Activated CD4-positive, alpha-beta T cell treated with anti-CD3 and anti-CD28 coated beads for 48 hours (primary cell): ENCODE measurements around the gene SLC6A19.
"Not testable (repeated sequence)": the region's sequence is repeated elsewhere in the genome, so short reads cannot be mapped to it uniquely, and the experiment has no call there.

ENCODE experiments used
- DNase-seq: peaks from one replicate; pipeline ENCODE4 v3.0.0-alpha.2; 2020

The SLC6A19 gene

GRCh38 chr5:1249366-1250280 is 48.2 kb downstream of the SLC6A19 start:
- no peak for DNase-seq

DNA sequence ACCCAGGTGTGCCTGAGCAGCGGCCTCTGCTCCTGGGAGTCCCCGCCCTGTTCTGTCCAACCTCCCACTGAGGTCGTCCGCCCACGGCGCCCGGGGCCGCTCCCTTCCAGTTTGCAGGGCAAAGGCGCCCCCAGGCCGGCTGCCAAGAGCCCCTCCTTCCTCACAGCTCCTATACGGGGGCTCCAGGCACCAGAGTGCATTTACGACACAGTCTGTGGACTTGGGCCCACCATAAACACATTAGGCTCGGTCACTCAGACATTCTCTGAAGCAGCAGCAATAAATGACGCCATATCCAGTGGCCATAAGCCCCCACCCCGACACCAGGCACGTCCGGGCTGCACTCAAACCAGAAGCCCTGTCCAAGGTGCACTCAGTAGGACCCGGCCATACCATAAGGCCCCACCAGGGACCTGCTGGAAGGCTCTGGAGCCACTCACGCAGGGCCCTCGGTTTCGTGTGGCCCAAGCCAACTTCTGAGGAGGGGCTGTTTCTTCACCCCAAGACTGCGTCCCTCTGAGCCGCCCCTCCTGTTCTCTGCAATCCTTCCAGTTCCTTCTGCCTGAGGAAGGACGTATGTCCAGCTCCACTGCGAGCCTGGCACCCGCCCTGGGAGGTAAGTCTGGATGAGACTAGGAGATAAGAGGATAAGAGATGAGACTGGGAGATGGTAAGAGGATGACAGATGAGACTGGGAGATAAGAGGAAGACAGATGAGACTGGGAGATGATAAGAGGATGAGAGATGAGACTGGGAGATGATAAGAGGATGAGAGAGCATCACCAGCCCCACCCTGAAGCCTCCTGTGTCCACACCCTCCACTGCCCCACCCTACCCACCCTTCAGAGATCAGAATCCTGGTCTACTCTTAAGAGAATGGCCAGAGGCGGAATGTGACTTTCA is 50.5 kb downstream of the SLC6A19 start:
- no peak for DNase-seq

DNA sequence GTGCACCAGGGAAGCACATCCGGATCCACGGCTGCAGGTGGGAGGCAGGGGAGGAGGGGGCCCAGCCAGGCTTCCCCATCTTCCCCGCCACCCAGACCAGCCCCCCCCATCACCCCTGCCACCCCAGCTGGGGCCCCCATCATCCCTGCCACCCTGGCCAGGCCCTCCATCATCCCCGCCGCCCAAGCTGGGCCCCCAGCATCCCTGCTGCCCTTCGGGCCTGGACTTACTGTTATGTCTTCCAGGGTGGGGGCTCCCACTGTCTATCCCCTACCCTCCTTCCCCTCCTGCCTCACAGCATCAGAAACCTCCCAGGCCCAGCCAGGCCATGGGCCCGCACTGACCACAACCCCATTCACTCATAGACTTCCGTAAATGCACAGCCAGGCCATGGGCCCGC is 51.3 kb downstream of the SLC6A19 start:
- DNase-seq, result no peak

GRCh38 chr5:1253456-1254105 is 52.2 kb downstream of the SLC6A19 start:
- no peak for DNase-seq

- DNase-seq, result no peak
Measured at GRCh38 chr5:1254196-1254595, 52.8 kb downstream of the SLC6A19 start.

DNA sequence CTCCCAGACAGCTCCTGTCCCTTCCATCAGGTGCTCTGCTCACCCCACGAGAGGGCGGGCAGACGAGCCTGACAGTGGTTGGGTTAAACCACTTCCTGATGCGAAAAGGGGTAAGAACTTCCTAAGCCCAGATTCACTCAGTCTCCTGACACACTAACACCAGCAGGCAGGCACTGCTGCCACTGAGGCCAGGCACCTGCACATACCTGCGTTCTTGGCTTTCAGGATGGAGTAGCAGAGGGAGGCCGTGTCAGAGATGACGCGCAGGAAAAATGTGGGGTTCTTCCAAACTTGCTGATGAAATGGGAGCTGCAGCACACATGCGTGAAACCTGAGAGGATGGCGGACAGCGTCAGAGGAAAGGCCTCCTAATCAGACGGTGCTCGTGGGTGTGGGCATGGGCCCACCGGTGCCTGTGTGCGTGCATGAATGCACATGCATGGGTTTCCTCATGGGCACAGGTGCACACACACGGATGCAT is 53.7 kb downstream of the SLC6A19 start:
- peak; percentile 46 for DNase-seq

- DNase-seq, result no peak
Measured at GRCh38 chr5:1256776-1257175, 55.4 kb downstream of the SLC6A19 start.

DNA sequence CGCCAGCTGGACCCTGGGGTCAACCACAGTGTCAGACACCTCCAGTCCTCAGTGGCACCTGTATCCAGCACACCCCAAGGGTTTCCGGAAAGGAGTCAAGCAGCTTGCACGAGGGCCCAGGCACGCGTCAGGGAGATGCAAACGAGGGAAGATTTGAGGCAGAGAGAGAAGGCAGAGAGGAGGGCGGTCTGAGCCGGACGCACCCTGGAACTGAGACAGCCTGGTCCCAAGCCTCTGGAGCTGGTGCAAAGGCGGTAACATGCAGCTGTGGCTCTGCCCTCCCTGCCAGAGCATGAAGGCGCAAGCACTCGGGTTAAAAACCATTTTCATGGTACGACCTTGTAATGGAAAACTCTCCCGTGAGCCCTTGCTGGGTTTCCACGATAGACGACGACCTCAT is 56.0 kb downstream of the SLC6A19 start:
- DNase-seq, result no peak

DNA sequence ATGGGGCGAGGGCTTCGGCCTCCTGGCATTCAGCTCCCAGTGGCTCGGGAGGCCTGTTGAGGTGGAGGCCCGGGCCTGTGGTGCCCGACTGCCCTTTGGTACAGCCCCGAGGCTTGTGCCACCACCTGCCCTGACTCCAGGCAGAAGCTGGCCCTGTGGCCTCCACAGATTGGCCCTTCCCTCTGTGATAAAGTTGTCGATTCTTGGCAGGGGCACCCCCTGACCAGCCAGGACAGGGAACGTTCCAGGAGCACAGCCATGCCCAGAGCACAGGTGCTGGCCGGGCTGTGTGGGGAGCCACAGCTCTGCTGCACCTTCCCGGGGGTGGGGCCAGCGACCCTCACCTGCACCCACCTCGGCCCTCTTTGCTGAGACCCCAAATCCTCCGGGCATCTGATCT is 56.4 kb downstream of the SLC6A19 start:
- no peak for DNase-seq

DNA sequence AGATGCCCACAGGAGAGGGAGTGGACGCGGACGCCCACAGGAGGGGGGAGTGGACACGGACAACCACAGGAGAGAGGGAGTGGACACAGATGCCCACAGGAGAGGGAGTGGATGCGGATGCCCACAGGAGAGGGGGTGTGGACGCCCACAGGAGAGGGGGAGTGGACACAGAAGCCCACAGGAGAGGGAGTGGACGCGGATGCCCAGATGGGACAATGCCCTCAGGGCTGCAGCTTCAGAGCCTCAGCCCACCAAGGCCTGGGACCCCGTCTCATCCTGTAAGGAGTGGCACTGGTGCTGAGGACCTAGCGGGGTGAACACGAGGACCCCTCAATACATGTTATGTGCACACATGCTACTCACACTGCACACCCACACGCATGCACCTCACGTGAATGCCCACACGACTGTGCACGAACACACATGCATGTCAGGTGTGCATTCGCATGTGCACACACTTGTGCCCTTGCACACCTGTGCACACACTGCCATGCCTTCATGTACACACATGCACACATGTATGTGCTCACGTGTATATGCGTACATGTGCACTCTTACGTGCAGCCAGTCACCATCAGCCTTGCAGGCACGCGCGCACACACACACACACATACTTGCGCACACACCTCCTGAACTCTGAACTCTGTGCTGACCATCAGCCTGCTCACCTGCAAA is 58.5 kb downstream of the SLC6A19 start:
- no peak for DNase-seq

DNA sequence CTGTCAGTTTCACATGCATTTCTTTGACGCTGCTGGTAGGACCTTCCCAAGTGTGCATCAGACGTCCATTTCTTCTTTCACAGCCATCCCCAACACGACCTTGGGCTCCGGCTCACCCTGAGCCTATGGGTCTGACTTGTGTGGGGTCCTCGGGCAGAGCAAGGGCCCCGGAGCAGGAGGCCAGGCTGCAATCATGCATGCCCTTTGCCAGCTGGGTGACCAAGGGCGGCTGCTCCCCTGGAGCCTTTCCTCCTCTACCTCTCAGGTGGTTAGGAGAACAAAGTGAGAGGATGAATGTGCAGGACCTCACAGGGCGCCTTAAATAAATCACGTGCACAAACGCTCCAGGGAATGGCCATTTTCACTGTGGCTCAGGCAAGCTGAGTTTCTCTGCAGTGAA is 60.2 kb downstream of the SLC6A19 start:
- DNase-seq, result no peak

DNA sequence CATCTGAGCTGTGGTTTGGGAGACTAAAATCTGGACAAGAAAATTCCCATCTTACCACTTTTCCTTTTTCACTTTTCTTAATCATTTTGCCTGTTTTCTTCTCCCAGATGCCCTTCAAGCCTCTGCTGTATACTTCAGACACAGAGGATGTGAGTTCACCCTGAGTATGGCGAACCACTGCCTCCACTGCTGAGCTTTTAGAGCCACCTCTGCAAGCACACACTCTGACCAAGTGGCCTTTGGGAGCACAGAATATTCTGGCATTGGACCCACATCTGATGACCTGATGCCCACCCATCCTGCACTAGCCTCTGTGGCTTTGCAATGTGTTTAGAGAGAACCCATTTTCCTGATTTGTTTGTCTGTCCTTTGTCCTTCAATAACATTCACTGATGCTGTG is 61.0 kb downstream of the SLC6A19 start:
- DNase-seq, result no peak

DNA sequence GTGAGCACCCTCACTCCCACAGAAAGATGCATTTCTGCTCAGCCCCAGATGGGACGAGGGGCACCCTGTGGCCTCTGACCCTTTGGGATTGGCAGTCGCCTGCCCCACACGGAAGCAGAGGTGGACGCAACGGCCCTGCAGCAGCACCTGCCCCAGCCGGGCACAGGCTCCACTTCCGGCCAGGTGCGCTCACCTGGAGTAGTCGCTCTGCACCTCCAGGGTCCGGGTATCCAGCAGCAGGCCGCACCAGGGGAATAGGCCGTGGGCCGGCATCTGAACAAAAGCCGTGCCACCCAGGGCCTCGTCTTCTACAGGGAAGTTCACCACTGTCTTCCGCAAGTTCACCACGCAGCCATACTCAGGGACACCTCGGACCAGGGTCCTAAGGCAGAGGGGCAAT is 62.8 kb downstream of the SLC6A19 start:
- no peak for DNase-seq

GRCh38 chr5:1265026-1265425 is 63.6 kb downstream of the SLC6A19 start:
- no peak for DNase-seq

DNA sequence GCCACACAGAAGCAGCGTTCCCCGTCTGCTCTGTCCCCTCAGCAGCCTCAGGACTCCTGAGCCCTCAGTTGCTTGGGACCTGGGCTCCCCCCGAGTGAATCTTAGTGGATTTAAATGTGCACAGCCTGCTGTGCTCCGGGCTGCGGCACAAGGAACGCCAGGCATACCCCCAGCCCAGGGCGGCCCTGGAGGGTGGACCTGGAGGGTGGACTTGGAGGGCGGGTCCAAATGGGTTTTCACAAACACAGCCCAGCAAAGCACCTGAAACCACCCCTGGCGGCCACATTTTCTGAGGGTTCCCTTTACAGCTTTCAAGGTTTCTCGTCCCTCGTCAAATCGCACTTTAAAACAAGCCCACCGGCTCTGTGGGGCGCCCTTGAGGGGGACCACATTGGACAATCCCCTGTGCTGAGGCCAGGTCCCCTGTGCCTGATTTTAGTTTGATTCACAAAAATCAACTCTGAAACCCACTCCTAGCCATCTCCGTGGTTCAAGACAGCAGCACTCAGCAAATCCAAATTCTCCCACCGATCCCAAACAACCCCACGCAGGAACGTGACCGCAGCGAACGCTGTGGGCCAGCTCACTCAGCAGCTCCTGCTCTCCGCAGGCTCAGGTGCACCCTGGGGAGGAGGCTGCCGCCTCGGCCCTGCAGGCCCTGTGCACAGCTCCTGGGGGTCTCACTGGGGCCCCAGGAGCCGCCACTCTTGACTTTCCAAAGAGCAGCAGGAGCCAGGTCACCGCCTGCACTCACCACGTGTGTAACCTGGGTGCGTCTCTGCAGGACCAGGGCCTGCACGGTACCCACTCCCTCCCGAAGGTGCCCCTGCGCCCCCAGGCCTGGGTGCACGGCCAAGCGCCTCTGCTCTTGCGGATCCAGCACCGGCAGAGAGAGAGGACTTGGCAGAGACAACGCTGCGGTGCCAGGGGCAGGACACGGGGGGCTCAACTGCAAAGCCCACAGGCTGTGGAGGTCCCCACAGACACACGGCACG is 64.4 kb downstream of the SLC6A19 start:
- no peak for DNase-seq

- no peak for DNase-seq
Measured at GRCh38 chr5:1266791-1267190, 65.4 kb downstream of the SLC6A19 start.

- DNase-seq, result not testable (repeated sequence)
Measured at GRCh38 chr5:1267464-1267863, 66.1 kb downstream of the SLC6A19 start.

- DNase-seq, result no peak
Measured at GRCh38 chr5:1268056-1268455, 66.7 kb downstream of the SLC6A19 start.

- peak; percentile 46 for DNase-seq
Measured at GRCh38 chr5:1268666-1269065, 67.3 kb downstream of the SLC6A19 start.

DNA sequence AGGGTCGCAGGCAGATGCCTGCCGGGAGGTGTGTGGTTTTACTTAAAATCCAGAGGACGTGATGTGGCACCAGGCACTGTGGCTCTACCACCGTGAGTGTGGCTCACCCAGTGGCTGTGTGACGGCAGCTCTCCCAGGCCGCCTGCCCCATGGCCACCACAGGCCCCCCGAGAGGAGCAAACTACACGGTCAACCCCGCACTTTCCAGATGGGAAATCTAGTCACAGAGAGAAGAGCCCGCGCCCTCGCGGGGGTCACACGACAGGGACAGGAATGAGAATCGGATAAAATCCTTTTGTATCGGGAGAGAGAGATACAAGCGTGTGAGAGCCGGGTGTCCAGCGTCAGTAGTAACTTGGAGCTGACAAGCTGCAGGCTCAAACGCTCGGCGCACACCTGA is 69.0 kb downstream of the SLC6A19 start:
- no peak for DNase-seq
